ENCODE results near the gene RBM7. TPM values are rescaled to one million over a fixed set of nuclear protein-coding genes. Genes with fewer than 3 reads are reported as not detected.

The RBM7 gene
- total RNA-seq, 4 donors from 2014 or later = 12.4 to 25.6 (median 19.3) TPM

GRCh38 chr11:114412946-114413345, 12.5 kb downstream of the RBM7 start:
- TF ChIP-seq POLR2A (IDR thresholded peaks at IDR 0.05) = no peak
- TF ChIP-seq, protein P1, sequence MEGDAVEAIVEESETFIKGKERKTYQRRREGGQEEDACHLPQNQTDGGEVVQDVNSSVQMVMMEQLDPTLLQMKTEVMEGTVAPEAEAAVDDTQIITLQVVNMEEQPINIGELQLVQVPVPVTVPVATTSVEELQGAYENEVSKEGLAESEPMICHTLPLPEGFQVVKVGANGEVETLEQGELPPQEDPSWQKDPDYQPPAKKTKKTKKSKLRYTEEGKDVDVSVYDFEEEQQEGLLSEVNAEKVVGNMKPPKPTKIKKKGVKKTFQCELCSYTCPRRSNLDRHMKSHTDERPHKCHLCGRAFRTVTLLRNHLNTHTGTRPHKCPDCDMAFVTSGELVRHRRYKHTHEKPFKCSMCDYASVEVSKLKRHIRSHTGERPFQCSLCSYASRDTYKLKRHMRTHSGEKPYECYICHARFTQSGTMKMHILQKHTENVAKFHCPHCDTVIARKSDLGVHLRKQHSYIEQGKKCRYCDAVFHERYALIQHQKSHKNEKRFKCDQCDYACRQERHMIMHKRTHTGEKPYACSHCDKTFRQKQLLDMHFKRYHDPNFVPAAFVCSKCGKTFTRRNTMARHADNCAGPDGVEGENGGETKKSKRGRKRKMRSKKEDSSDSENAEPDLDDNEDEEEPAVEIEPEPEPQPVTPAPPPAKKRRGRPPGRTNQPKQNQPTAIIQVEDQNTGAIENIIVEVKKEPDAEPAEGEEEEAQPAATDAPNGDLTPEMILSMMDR (IDR thresholded peaks at IDR 0.05) = no peak
- DNase-seq = no peak
- Histone ChIP-seq H3K9me3 (no peaks in the 10 kb centered on the region), H3K36me3 (peaks cover 0 to 29% (median 0%) of the 10 kb centered on the region in 3 donors), H3K27ac (no peak overlapping the region), H3K4me3 (no peak overlapping the region), H3K4me1 (no peaks in the 10 kb centered on the region), H3K27me3 (no peaks in the 10 kb centered on the region)

DNA sequence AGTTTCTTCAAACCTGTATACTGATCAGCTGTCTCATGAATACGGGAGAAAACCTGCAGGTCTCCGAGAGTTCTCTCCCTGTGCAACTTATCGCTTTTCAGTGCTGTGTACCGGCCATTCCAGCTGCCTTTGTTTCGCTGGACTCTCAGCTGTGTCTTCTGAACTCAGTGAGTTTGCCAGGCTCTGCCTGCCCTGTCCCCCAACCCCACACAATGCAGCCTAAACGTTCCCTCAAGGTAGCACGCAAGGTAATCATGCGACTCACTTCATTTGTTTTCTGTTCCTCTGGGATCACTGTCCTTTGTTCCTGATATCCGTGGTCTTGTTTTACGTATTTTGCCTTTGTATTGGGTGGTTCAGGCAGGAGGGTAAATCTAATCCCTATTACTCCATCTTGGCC, 13.5 kb downstream of the RBM7 start:
- Histone ChIP-seq H3K4me1 (no peaks in the 10 kb centered on the region), H3K36me3 (peaks cover 0 to 21% (median 0%) of the 10 kb centered on the region in 3 donors), H3K27ac (no peak overlapping the region), H3K4me3 (no peak overlapping the region), H3K9me3 (no peaks in the 10 kb centered on the region), H3K27me3 (no peaks in the 10 kb centered on the region)
- TF ChIP-seq POLR2A (IDR thresholded peaks at IDR 0.05) = no peak
- TF ChIP-seq, protein P1 (IDR thresholded peaks at IDR 0.05) = no peak
- DNase-seq = no peak

- H3K4me3 ChIP-seq = no peak overlapping the region
- peaks cover 0 to 11% (median 0%) of the 10 kb centered on the region in 3 donors for H3K36me3 ChIP-seq
- H3K27ac ChIP-seq = no peak overlapping the region
- H3K9me3 ChIP-seq = no peaks in the 10 kb centered on the region
- H3K4me1 ChIP-seq = no peaks in the 10 kb centered on the region
- H3K27me3 ChIP-seq = no peaks in the 10 kb centered on the region
- TF ChIP-seq, protein P1 (IDR thresholded peaks at IDR 0.05) = no peak
- TF ChIP-seq POLR2A (IDR thresholded peaks at IDR 0.05) = no peak
- DNase-seq = no peak
Measured at GRCh38 chr11:114416441-114416961, 16.0 kb downstream of the RBM7 start.

DNA sequence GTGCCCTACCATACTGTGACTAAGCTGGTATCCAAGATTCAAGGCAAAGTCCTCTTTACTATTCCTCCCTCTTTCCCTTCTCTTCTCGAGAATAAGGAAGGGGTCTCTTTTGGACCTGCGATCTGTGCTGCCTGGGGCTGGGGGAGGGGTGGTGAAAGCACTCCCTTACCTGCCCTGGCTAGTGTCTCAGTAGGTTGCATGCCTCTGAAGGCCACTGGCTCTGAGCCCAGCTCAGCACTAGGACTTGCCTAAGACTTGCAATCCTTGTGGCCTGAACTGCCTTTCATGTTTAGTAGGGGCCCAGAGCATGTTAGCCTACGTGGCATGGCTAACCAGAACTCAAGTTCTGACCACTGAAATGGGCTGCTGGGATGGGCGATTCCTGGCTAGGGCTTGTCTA, 25.8 kb downstream of the RBM7 start:
- TF ChIP-seq, protein P1 (IDR thresholded peaks at IDR 0.05) = no peak
- no peak for TF ChIP-seq POLR2A (IDR thresholded peaks at IDR 0.05)
- Histone ChIP-seq H3K27me3 (no peaks in the 10 kb centered on the region), H3K4me3 (no peak overlapping the region), H3K36me3 (no peaks in the 10 kb centered on the region), H3K27ac (no peak overlapping the region), H3K9me3 (no peaks in the 10 kb centered on the region), H3K4me1 (no peaks in the 10 kb centered on the region)
- DNase-seq = no peak

DNA sequence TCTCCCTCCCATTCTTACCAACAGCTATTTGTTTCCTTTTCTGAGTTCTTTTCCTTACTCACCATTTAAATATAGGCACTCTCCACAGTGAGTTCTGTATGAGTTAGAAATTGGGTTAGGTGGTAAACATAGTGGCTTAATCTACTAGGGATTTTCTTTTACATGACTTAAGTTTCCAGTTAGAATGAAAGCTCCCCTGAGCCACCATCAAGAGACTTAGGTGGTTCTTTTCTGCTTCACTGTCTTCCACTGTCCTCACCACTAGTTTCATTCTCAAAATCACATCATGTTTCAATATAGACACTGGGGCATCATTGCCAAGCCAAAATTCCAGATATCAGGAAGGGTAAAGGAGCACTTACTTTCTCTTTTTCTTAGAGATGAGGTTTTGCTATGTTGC, 29.8 kb downstream of the RBM7 start:
- Histone ChIP-seq H3K27me3 (no peaks in the 10 kb centered on the region), H3K4me3 (no peak overlapping the region)

More for the DNA sequence above, 29.8 kb downstream of the RBM7 start:
- H3K4me1 ChIP-seq = no peaks in the 10 kb centered on the region
- no peak for DNase-seq
- H3K36me3 ChIP-seq = no peaks in the 10 kb centered on the region
- H3K9me3 ChIP-seq = no peaks in the 10 kb centered on the region
- no peak for TF ChIP-seq POLR2A (IDR thresholded peaks at IDR 0.05)
- TF ChIP-seq, protein P1 (IDR thresholded peaks at IDR 0.05) = no peak
- H3K27ac ChIP-seq = no peak overlapping the region
